ENCODE data around the gene KRT78.
"Not testable (repeated sequence)": the region's sequence is repeated elsewhere in the genome, so short reads cannot be mapped to it uniquely, and the experiment has no call there.

Gene KRT78, protein sequence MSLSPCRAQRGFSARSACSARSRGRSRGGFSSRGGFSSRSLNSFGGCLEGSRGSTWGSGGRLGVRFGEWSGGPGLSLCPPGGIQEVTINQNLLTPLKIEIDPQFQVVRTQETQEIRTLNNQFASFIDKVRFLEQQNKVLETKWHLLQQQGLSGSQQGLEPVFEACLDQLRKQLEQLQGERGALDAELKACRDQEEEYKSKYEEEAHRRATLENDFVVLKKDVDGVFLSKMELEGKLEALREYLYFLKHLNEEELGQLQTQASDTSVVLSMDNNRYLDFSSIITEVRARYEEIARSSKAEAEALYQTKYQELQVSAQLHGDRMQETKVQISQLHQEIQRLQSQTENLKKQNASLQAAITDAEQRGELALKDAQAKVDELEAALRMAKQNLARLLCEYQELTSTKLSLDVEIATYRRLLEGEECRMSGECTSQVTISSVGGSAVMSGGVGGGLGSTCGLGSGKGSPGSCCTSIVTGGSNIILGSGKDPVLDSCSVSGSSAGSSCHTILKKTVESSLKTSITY

DNA sequence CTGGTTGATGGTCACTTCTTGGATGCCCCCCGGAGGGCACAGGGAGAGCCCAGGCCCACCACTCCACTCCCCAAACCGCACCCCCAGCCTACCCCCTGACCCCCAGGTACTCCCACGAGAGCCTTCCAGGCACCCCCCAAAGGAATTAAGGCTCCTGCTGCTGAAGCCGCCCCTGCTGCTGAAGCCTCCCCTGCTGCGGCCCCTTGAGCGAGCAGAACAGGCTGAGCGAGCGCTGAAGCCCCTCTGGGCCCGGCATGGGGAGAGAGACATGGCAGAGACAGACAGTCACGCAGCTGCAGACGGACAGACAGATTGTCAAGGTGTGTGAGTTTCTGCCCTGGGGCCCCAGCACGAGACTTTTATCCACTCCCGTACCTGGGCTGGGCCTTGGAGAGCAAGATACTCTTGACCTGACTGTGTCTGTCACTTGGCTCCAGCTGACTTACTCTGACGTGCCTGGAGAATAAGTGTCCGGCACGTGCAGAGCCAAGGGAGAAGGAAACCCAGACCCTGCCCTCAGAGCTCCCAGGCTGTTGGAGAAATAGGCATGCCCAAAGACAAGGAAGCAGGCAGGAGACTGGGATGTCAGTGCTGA lies at the start of gene KRT78:
KRT78 (minus strand) TSS at position 334 of the 595 bp plus-strand sequence; CDS start at position 270, 64 bp downstream.
- DNase-seq = no peak

DNA sequence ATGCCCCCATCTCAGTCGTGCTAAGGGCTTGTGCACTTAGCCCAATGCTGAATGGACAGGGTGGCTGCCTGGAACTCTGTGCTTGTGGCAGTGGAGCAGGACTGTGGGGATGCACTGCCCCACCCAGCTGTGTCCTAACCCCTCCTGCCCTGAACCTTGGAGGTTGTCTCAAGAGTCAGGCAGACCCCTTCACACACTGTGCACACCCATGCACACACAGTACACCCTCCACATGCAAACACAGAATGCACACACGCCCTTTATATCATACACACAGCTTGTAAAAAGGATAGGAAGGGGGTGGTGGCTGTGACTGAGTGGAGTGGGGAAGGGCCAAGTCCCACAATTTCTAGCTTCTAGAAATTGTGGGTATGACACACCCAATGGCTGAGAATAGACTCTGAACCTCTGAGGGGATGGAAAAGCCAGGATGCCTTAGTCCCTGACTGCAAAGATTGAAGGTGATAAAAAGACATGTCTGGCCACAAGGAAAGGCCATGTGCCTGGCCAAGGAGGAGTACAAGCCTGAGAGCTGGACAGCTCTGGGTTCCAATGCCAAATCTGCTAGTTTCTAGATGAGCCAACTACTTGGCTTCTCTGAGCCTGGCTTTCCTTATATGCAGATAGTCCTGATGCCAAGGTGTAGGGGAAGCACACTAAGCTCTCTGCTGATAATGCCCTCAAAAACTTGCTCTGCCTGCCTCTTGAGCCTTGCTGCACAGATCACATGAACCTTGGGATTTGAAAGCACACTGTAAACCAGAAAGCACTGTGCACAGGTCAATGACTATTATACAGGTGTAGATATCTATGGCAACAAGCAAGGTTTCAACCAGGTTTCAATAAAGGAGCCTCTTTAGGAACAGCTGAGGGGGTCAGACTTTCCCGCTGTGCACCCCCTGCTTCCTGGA lies 47.7 kb upstream of the KRT78 start:
- no peak for DNase-seq

DNA sequence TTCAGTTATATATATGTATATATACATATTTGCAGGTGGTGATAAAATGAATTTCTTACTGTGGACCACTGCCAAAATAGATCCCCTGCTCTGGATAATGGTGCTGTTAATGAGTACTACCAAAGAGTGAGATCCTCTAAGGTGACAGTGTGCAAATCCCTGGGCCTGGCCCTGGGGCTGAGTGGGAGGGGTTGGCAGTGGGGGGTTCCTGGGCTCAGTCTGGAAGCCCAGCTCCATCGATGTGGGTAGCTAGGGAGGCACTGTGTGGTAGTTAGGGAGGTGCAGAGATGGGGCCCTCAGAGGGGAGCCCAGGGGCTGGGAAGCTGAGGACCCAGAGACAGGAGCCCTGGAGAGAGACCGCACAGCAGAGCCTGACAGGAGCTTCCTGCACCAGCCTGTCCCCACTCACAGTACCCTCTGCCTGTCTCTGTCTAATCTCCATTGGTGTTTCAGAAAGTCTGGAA lies 47.0 kb upstream of the KRT78 start:
- no peak for DNase-seq

DNA sequence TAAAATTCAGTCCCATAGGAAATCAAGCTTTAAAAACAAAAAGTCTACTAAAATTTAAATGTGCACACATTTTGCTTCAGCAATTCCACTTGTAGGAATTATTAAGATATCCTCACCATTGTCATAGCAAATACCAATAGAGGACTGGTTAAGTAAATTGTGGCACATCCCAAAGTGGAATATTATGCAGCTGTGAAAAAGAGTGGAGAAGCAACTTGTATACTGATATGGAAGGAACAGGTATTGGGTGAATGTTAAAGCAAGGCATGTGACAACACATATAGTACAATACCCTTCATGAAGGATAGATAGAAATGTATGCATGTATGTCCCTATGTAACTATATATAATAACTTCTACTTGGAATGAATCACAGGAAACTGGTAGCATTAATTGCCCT lies 44.2 kb upstream of the KRT78 start:
- no peak for DNase-seq

DNA sequence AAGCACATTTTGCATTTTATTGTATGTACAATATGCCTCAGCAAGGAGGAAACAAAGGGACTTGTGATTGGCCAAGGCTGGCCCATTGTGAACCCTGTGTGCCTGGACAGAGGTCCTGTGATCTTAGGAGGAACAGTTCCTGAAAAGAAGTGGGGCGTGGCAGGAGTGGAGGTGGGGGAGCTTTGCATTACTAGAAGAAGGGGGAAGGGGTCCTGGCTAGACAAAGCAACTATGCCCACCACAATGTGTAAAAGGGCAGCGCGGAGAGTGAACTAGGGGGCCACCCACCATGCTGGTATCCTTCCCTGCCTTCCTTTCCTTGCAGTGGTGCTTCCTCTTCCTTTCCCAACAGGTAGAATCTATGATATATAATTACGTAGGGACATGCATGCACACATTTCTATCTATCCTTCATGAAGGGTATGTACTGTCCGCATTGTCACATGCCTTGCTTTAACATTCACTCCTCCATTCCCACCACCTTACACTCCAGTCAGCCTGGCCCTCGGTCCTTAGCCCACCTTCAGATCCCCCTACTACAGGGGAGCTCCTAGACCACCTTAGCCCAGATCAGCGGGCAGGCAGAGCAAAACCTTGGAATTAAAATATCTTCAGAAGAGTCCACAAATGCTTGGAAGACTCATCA lies 43.5 kb upstream of the KRT78 start:
- DNase-seq = no peak

DNA sequence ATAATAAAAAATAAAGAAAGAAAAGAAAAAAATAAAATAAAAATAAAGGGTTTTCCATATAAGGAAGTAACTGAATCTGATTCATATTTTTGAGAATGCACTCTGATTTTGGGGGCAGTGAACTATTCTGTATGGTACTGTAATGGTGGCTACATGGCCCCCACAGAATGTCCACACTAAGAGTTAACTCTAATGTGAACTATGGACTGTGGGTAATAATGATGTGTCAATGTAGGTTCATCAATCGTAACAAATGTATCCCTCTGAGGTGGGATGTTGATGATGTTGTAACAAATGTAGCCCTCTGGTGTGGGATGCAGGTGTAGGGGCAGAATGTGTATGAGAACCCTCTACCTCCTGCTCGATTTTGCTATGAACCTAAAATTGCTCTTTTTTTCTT lies 42.2 kb upstream of the KRT78 start:
- DNase-seq = no peak

DNA sequence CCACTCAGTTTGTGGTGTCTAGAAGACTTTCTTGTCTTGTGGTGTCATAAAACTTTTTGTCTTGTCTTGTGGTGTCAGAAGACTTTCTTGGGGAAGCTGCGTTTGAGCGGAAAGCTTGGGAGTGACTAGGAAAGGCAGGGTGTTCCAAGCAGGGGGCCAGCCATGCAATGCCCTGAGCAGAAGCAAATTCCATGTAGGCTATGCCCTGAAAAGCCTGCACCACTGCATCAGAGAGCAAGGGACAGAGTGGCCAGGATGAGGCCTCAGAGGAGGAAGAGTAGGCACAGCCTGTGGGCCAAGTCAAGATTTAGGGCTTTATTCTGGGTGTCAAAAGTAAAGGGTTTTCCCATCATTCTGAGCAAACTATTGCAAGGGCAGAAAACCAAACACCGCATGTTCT lies 41.6 kb upstream of the KRT78 start:
- DNase-seq = no peak

DNA sequence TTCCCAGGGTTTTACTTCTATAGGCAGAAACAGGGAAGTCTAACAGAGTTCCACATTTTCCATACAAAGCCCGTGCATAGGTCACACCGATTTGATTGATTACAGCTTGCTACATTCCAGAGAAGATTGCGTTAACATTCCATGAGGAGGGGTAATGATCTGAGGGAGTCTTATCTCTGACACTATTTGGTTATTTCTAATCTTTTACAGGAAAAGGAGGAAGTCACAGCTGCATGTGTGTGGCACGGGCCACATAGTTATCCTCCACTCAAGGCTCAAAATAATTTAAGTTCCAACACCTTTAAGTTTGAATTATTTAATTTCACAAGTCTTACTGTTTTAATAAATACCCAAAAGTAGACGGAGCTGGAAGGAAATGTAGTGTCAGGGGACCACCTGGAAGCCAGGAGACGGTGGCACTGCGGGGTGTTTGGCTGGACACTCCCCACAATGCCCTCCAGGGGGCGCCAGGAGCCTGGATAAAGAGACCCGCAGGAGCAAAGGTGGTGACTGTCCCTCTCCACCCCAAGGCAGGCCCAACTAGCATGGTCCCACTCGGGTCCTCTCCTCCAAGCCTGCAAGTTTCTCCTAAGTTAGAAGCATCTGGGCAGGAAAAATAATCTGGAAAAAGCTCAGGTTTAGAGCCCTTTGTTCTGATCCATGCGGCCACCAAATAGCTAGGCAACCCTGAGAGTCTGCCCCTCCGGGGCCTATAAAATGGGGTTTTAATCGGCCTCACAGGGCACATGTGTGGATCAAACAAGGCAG lies 35.9 kb upstream of the KRT78 start:
- peak; percentile 44 to 58 for DNase-seq

DNA sequence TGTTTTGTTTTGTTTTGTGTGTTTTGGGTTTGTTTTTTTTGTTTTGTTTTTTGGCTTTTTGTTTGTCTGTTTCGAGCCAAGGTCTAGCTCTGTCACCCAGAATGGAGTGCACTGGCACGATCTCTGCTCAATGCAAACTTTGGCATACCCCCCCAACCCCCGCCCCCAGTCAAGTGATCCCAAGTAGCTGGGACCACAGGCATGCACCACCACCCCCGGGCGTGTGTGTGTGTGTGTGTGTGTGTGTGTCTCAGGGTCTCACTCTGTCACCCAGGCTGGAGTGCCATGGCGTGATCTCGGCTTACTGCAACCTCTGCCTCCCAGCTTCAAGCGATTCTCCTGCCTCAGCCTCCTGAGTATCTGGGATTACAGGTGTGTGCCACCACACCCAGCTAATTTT lies 31.7 kb upstream of the KRT78 start:
- DNase-seq = not testable (repeated sequence)

DNA sequence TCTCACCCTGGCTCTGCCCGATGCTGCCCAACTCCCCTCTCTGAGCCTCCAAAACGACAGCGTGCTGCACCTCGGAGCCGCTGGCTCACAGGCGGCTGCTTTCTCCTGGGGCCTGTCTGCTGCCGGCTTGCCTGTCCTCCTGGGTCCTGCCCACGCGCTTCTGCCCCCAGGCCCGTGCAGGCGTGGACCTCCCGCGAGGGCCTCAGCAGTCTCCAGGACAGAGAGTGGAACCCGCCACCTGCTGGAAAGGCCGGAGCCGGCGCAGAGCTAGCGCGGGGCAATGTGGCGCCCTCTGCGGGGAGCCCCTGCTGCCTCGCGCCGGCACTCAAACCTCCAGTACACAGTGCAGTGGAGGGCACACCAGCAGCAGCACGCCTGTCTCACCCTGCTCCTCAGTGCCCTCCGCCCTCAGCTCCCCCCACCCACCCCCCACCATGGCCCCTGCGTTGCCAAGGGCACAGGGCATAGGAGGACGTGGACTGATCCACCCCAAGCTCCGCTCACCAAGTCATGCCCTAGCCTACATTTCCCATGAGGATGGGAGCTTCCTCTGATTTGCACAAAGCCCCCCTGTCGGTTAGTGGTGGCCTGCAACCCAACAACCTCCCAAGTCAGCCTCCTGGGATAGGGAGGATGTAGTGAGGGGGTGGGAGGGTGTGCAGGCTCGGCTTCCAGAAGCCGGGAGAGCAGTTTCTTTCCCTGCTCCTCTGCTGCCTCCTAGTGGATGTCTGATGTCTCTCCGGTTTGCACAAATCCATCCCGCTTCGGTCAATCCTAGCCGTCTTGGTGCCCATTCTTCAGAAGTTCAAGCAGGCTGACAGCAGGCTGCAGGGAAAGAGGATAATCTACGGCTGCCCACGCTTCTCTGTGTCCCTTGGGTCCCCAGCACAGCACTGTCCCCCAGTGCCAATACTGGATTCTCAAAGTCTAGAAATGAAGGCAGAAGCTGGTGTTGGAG lies 30.9 kb upstream of the KRT78 start:
- peak; percentile 77 to 81 for DNase-seq

DNA sequence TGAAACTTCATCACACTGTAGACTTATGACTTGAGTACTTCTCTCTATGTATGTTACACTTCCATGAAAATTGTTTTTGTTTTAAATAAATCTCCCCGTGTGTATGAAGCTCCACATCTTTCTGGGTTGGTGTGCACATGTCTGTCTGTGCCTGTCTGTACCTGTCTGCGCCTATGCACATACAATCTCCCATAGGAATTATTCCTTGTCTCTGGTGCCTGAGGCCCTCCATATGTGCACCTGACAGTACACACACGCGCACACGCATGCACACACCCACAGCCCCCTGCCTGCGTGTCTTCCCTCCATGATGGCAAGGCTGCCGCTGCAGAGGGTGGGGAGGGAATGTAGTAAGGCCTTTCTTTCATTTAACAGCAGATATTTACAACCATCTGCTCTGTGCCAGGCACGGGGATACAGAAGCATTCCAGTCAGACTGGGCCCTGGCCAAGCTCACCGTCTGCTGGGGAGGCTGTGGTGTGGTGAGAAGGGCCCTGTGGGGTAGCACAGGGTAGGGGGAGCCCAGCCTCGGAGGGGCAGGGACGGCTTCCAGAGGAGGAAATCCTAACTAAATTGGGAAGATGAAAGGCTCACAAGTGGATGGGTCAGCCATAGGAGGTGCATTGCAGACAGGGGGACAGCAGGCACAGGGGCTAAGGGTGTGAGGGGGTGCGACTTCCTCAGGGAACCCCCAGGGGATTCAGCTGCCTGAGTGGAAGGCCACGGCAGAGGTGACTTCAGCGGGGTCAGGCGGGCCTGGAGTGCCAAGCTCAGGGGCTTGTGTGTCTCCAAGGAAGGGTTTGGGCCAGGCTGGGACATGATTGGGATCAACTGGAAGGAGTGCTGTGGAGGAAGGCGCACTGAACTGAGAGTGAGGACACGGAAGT lies 30.0 kb upstream of the KRT78 start:
- no peak for DNase-seq

DNA sequence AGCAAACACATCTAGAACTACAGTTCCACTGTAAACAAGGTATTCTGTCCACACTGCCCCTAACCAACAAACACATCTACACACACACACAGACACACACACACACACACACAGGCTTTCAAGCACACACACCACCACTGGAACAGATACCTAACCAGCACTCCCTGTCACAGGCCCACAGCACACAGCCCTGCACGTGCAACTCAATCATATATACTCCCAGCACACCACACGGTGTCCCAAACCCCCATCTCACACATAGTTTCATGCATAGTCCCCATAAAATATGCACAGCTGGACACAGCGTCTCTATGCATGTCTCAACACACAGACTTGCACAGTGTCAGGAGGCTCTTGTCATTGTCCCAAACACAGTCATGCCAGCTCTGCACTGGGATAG lies 28.4 kb upstream of the KRT78 start:
- no peak for DNase-seq

DNA sequence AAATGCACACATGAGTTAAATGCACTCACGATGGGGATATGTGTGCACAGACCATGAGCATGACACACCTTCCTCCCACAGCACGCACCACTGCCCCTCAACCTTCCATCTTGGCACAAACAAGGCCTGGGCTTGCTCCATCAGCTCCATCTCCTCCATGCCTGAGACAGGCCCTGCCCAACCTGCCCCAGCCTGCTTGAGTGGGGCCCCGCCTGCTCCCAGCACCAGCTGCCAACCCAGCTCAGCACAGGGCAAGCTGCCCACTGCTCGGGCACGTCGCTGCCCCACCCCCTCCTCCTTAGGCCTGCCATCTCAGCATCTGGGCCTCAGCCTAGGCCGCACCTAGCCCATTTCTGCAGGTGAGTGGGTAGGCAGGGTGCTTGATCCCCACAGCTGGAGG lies 27.6 kb upstream of the KRT78 start:
- no peak for DNase-seq

DNA sequence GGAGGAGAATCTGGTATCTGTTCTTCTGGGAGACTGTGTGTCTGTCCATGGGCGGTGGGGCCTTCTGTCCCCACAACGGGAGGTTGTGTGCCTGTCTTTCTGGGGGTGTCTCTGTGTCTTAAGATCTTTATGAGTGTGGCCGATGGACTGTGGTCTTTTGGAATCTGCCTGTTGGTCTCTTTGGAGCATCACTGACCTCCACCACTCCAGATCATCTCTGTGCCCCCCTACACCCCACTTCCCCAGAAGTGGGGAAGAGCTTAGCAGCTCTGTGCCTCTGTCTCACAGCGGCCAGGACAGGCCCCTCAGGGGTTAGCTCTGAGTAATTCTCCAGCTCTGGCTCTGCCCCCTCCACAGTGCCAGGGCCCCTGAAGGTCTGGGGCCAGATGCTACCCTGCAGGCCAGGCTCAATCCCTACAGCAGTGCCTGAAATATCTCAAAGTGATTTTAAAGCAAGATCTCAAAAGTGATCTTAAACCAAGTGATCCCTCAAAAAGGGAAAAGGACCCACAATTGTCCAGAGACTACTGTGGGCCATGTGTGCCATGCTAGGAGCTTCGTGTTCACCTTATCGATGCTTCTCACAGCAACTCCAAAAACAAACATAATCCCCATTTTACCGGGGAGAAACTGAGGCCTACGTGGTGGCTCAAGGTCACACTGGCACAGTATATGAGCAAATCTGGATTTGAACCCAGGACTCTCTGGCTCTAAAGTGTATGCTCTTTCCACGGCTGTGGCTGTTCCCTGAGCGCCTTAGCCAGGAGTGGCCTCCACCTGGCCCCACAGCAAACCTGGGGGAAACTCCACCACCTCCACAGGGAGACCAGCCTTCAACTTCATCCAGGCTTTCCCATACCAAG lies 26.0 kb upstream of the KRT78 start:
- DNase-seq = no peak

DNA sequence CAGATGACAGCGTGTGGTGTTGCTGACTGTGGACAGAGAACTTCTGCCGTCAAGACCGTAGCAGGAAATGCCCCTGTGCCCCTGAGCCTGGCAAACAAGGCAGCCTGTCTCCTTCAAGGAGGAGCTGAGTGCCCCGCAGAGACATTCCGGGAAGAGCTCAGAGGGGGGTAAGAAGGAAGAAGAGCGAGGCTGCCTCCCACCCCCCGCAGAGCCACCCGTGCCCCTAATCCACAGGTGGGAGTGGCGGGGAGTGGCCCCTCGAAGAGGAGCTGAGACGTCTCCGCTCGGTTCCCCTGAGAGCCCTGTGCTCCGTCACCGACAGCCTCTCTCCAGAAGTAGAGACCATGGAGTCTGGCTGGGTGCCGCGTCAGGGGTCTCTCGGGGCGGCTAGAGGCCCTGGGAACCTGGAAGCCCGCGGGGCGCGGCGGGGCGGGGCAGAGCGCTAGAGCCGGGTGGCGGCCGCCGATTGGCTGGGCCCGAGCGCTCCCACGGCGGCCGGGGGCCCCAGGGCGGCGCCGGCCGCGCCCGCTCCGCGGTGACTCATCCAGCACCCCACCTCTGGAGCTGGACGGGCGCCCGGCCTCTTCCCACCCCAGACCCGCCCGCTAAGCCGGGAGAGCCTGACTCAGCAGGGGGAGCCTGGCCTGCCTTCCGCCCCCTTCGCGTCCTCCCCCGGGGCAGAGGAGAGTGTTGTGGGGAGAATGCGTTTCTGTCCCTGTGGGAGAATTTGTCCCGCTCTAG lies 25.2 kb upstream of the KRT78 start:
- DNase-seq = peak; percentile 53 to 59

DNA sequence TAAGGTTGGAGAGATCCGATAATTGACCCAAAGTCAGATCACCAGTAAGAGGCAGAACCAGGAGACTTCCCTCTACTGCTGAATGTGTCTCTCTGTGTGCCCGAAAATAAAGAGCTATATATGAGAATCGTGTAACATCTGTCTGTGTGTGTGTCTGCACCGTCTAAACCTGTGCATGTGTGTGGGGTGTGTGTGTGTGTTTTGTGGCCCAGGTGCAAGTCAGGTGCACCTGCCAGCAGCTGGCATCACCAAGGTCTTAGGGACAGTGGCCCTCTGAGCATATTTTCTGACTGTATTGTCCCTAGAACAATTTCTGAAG lies 24.7 kb upstream of the KRT78 start:
- no peak for DNase-seq

DNA sequence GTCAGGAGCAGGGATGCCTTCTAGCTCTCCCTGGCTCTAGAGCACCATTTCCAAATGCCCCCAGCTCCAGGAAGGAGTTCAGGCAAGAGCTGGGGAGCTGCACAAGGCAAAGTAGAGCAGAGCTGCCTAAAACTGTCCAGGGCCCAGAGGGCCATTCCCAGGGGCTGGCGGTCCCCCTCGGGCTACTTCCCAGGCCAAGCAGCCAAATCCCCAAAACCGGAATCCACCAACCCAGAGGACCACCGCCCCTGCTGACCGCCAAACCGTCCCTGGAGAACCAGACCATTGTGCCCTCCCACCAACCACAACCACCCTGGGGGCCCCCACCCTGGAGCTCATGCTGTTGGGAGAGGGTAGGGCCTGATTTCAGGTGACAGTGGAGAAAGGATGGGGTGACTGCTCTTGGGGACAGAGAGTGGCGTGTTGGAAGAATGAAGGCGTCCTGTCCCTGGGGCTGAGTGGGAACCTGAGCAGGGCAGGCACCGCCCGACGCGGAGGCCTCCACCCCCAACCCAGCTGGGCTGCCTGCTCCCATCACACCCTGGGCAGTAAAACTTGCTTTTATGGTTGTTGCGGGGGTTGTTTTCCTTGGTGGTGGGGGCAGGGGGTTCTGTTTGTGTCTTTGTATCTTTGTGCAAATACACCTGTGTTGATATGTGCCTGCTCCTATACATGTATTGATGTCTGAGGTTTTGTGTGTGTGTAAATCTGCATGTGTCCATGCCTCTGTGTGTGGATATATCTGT lies 24.0 kb upstream of the KRT78 start:
- DNase-seq = no peak
